GM19043 (cell line): Measurements from ENCODE around the gene TTLL13.
"Not testable (repeated sequence)": the region's sequence is repeated elsewhere in the genome, so short reads cannot be mapped to it uniquely, and the experiment has no call there.

Experiments used
- ATAC-seq: cut with Tn5 transposase; IDR thresholded peaks from one replicate; pipeline ENCODE4 v1.9.1; 2021; ENCODE audit warnings: low read depth; ENCODE audit not compliant: unreplicated experiment

The TTLL13 gene

DNA sequence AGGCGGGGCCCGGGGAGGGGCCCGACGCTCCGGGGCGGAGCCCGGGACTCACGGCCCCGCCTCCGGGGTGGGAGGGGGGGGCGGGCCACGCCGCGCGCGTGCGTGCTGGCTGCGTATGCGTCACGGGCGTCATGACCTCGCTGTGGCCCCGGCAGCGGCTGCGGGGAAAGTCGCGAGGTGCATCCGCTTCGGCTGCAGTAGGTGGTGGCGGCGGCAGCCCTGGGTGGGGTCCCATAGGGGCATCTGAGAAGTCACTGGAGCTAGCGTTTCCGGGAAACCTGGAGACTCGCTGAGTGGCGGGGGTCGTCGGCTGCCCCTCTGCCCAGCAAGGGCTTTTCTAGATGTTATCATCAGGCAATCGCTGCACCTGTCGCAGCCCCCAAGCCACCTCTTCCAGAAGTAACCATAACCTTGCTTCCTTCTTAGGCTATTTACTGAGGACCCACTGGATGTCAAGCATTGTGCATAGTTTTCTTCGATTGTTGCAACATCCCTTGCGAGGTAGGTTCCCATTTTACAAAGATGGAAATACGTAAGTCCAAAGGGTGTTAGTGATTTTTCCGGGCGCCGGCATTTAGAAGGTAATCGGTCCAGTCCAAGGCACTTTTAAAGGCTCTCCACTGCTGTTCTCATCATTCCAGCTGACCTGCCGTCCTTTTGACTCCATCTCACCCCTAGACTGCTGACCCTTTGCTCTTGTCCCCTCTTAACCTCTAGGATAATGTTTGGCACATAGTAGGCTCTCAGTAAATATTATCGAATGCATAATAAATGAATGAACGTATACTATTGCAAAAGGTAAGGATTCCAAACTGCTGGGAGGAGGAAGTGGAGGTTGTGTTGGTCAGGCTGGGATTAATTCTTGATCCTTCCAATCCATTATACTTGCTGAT, 15.0 kb upstream of the TTLL13 start, which contains the start of gene GDPGP1:
Gene GDPGP1 (plus strand): TSS at position 114 of the 893 bp plus-strand sequence. CDS start 6,700 bp downstream, outside the sequence.
- peak; percentile 41 for ATAC-seq

DNA sequence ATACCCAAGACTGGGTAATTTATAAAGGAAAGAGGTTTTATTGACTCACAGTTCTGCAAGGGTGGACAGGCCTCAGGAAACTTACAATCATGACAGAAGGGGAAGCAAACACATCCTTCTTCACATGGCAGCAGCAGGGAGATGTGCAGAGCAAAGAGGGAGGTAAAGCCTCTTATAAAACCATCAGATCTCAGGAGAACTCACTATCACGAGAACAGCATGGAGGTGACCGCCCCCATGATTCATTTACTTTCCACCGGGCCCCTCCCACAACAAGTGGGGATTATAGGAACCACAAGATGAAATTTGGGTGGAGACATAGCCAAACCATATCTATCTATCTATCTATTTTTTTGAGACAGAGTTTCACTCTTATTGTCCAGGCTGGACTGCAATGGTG, 10.0 kb upstream of the TTLL13 start:
- no peak for ATAC-seq

DNA sequence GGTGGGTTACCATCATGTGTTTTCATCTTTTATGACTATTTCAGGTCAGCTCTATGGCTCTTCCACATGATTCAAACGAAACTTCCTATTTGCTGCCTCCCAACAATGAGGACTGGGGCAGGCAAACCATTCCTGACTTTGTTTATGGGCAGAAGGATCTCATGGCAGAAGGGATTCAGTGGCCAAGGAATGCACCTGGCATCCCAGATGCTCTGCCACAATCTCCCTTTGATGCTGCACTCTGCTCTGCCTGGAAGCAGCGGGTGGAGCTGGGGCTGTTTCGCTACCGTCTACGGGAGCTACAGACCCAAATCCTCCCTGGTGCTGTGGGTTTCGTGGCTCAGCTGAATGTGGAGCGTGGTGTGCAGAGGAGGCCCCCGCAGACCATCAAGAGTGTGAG, 8.5 kb upstream of the TTLL13 start:
- ATAC-seq, result no peak

DNA sequence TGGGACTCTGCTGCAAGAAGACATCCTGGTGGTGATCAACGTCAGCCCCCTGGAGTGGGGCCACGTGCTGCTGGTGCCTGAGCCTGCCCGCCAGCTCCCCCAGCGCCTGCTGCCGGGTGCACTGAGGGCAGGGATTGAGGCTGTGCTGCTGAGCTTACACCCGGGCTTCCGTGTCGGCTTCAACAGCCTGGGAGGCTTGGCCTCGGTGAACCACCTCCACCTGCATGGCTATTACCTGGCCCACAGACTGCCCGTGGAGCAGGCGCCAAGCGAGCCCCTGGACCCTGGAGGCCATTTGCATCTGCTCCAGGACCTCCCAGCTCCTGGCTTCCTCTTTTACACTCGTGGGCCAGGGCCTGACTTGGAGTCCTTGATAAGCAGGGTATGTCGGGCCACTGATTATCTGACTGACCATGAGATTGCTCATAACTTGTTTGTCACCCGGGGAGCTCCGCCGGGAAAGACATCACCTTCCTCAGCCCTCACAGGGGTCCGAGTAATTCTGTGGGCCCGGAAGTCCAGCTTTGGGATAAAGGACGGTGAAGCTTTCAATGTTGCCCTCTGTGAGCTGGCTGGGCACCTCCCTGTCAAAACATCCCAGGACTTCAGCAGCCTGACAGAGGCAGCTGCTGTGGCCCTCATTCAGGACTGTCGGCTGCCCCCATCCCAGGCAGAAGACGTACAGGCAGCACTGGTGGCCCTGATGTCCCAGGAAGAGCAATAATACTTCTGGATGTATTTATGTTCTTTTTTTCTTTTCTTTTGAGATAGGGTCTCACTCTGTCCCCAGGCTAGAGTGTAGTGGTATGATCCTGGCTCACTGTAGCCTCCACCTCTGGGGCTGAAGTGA, 7.8 kb upstream of the TTLL13 start:
- no peak for ATAC-seq

DNA sequence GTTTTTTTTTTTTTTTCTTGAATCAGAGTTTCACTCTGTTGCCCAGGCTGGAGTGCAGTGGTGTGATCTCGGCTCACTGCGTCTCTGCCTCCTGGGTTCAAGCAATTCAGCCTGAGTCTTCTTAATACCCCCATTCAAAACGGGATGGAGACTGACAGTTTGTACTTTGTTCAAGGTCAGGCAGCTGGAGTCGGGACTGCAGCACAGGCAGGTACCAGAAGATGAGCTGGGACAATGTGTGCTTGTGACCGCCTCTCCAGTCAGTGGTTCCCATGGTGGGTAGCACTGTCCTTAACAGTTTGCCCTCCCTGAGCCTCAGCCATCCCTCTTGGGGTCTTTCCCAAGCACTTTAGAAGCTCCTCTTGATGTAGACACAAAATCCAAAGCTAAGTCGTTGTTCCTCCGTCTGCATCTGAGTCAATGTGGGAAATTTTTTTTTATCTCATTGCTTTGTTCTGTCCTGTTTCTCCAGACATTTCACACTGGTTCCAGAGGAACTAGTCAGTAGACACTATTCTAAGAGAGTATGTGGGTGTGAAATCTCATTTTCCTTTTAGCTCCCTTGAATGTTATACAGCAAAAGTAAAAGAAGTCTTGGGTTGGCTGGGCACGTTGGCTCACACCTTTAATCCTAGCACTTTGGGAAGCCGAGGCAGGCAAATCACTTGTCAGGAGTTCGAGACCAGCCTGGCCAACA, 5.3 kb upstream of the TTLL13 start:
- no peak for ATAC-seq

DNA sequence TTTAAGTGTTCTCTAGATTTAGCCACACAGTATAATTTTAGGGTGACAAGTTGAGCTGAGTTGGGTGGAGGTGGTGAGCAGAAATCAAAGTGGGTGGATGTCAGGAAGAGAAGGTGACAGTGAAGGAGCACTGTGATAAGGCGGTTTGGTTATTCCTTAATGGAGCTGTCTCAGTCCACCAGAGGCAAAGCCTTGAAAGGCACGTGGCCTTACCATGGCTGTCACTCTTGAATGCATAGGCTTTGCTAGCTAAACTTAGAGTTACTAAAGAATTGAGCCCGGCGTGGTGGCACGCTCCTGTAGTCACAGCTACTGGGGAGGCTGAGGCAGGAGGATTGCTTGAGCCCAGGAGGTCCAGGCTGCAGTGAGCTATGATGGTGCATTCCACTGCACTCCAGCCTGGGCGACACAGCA, 560 bp upstream of the TTLL13 start:
- ATAC-seq, result no peak

DNA sequence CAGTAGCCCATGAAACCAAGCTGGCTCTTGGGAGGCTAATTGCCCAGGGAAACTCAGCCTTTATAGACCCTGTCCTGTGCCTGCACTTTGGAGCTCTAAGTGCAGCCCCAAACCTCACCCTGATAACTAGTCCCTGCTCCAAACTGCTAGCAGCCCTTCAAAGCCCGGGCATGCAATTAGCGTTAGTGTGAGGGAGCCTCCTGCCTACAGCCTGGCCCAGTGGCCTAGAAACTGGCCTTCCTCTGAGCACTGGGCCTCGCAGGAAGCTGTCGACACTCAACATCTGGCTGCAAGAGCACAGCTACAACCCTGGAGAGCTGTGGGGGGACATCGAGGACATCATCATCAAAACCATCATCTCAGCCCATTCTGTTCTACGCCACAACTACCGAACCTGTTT, 8.4 kb downstream of the TTLL13 start:
- no peak for ATAC-seq

DNA sequence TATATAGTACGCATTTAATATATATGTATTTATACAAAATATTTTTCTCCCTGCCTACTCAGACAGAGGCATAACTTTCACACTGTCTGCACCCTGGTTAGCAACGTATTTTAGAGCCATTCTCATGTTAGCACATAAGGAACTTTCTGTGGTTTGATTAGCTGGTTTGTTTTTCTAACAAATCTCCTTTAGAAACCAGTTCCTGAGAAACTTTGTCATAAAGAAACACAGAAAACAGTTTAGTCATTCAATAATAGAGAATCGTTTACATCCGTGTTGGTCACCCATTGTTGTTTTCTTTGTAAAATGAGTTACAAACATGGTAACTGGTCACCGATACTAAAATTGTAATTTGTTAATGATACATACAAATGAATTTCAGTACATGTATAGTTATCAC, 10.2 kb downstream of the TTLL13 start:
- peak; percentile 68 for ATAC-seq

DNA sequence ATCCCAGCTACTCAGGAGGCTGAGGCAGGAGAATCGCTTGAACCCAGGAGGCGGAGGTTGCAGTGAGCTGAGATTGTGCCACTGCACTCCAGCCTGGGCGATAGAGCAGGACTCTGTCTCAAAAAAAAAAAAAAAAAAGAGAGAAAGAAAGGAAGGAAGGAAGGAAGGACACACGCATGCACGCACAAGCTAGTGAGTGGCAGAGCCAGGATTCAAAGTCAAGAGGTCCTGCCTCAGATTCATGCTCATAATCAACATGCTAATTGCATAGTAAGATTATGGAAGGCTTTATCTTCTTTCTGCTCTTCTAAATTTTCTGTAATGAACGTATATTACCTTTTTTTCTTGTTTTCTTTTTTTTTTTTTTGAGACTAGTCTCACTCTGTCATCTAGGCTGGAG, 11.4 kb downstream of the TTLL13 start:
- ATAC-seq, result not testable (repeated sequence)

DNA sequence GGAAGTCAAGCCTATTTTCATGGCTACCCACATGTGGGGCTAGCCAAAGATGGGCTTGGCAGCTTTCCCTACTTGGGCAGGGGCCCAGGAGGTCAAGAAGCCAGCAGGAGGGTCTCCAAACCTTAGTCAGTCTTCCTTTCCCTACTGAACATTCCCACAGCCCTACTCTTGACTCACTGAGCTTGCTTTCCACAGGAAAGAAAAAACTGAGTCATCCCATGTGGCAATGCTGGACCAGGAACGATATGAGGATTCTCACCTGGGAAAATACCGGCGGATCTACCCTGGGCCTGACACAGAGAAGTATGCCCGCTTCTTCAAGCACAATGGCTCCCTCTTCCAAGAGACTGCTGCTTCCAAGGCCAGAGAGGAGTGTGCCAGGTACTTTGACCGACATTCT, 12.5 kb downstream of the TTLL13 start:
- no peak for ATAC-seq

DNA sequence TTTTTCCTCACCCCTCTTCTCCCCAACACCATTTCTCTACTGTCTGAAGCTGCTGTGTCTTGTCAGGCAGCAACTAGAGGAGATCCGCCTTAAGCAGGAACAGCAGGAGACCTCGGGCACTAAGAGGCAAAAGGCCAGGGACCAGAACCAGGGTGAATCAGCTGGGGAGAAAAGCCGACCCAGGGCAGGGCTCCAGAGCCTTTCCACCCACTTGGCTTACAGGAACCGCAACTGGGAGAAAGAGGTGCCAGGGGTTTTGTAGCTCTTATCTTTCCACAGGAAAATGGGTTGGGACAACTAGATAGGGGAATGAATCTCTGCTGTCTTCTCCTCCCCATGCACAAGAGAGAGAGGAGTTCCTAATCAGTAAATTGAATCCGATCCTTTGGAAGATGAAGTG, 13.1 kb downstream of the TTLL13 start:
- ATAC-seq, result no peak

DNA sequence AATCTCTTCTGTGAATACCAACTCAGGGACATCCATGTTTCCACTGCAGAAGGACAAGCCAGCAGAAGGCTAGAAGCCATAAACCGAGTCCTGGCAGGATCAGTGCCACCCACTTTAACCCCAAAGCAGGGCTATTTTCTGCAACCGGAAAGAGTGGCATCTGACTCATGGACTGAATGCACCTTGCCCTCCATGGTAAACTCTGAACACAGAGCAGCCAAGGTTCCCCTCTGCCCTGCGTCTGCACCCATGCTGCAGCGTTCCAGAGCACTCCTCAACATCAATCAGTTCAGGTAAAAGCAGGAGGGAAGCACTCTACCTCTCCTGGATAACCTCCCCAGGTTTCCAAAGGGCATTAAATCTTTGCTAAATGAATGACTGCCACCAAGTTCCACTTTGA, 15.3 kb downstream of the TTLL13 start:
- no peak for ATAC-seq

DNA sequence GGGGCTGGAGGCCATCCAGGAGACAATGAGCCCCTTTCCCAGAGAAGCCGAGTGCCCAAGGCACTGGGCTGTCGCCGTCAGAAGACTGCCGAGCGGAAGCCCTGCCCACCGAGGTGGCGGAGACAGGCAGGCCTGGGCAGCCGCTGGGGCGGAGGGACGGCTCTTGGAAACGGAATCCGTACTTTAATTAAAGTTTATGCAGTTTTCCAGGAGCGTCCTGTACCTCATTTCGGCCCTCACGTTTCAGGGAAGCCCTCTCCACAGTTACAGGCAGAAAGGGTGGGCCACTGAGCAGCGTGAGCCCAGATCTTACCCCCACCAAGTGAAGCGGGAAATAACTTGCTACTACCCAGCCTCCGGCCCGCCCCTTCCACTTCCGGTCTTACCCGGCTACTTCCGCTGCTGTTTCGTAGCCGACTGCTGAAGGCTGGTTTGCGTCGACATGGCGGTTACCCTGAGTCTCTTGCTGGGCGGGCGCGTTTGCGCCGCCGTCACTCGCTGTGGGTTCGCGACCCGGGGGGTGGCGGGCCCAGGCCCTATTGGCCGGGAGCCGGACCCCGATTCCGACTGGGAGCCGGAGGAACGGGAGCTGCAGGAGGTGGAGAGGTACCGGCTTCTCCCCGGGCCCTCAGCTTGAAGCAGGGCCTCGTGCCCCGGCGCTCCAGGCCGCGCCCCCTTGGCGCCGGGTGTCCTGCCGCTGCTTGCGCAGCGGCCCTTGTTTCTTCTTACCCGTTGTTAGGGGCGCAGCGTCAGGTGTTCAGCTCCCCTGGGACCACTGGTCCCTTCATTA, 16.1 kb downstream of the TTLL13 start, which contains the start of gene NGRN:
Gene NGRN (plus strand): TSS at position 402 of the 790 bp plus-strand sequence. CDS start 41 bp downstream, at position 443.
- peak; percentile 93 for ATAC-seq

DNA sequence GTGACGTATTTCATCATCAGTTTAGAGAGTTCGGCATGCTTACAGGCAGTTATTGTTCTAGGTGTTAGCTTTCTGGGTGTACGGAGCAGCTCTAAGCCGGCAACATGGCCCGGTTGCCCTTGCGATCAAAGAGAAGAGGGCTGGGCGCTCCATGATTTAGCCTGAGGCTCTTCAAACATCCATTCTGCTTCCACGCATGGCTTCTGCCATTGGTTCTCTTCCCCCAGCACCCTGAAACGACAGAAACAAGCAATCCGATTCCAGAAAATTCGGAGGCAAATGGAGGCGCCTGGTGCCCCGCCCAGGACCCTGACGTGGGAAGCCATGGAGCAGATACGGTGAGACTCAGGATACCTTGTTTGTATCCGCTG, 16.7 kb downstream of the TTLL13 start:
- no peak for ATAC-seq

DNA sequence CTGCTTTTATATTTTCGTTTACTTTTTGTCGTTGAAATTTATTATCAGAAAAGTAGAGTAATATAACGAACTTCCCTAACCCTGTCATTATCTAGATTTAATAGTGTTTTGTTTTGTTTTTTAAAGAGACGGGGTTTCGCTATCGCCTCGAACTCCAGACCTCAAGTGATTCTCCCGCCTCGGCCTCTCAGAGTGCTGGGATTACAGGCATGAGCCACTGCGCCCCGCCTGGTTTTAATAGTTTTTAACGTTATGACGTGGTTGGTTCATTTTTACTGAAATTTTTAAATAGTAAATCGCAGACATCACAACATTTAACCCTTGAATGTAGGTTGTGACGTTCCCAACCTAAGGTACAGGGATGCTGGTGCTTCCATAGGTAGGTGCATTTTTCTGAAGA, 17.1 kb downstream of the TTLL13 start:
- no peak for ATAC-seq

DNA sequence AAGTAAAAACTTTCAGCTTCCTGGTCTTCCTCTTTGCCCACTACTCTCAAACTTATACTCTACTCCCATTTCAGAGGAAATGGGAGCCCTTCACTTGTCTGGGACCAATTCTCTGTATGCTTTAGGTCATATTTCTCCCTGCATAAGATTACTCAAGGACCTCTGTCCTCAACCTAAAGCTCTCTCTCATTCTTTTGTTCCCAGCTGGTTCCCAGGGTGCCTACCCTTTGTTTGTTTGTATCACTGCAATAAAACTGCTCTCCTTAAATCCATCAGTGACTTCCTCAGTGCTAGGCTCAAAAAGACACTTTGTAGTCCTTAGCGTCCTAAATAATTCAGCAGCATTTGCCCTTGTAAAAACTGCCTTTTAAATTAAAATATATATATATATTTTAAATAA, 19.1 kb downstream of the TTLL13 start:
- no peak for ATAC-seq

DNA sequence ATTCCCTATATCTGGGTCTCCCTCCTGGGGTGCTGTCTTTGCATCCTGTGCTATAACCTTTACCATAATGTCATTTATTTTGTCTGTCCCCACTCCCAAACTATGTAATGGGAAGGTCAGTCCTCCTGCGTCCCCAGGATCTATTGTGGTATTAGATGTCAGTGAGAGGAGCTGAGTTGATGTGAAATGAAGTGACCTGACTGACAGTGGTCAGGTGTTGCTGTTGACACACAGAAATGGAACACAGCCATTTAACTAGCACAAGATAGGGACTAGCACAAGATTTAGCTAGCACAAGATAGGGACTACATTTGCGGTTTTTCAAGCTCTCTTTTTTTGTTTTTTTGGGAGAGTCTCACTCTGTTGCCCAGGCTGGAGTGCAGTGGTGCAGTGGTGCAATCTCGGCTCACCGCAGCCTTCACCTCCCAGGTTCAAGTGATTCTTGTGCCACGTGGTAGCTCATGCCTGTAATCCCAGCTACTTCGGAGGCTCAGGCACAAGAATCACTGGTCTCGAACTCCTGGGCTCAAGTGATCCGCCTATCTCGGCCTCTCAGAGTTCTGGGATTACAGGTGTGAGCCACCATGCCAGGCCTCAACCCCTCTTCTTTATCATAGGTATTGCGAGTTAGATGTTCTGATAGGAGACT, 21.3 kb downstream of the TTLL13 start:
- no peak for ATAC-seq

DNA sequence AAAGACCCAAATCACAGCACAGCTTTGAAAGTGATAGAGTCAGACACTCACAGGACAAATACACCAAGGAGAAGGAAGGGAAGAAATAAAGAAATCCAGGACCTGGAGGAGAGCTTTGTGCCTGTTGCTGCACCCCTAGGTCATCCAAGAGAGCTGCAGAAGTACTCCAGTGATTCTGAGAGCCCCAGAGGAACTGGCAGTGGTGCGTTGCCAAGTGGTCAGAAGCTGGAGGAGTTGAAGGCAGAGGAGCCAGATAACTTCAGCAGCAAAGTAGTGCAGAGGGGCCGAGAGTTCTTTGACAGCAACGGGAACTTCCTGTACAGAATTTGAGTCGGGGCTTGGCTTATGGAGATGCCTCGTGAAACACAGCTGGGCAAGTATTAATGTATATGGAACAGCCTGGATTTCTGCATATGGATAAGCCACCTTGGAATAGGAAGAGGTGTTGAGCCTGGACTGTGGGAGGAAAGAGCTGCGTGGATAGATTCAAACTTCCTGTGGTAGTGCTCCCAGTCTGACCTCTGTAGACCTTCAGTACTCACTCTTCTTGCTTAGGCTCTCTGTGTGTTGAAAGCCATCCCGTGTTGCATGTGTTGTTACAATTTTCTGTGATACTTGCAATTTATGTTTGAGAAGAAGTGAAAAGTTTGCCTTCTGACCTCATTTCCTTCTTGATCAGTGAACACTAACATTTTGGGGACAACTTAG, 22.3 kb downstream of the TTLL13 start:
- no peak for ATAC-seq

DNA sequence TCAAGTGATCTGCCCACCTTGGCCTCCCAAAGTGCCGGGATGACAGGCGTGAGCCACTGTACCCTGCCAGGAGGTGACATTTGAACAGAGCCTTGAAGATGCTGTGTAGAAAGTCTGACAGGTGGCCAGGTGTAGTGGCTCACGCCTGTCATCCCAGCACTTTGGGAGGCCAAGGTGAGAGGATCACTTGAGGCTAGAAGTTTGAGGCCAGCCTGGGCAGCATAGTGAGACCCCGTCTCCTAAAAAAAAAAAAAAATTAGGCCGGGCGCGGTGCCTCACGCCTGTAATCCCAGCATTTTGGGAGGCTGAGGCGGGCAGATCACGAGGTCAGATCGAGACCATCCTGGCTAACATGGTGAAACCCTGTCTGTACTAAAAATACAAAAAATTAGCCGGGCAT, 29.1 kb downstream of the TTLL13 start:
- ATAC-seq, result not testable (repeated sequence)
